HEK293 (cell line): ENCODE measurements around the gene COA6.

Source experiments
- CTCF ChIA-PET: fragments of 350-600 bp; formaldehyde crosslinking; extraction: SDS; loops from one replicate; lab custom pipeline; 2021; ENCODE audit warnings: antibody characterized with exemption; lab: Yijun Ruan, JAX
- POLR2A ChIA-PET: fragments of 300-600 bp; formaldehyde crosslinking; extraction: SDS; loops from one replicate; lab custom pipeline; 2020; ENCODE audit warnings: antibody characterized with exemption, inconsistent platforms; lab: Yijun Ruan, JAX
- H3K27ac ChIP-seq: fragments of 200-500 bp; sonication (Bioruptor generic); 2 replicates; pipeline ENCODE4 v1.5.1; 2014; ENCODE audit warnings: low read depth, low read length, control low read depth, inconsistent platforms; ENCODE audit errors: extremely low read depth
- H3K36me3 ChIP-seq, 2 experiments: fragments of 200-500 bp in 1 of 2; sonication (Bioruptor generic) in 1 of 2; 1 replicate in 1 of 2; 2 replicates in 1 of 2; pipeline ENCODE4 v1.5.1; 2014 to 2017; ENCODE audit warnings: inconsistent platforms in 2 of 2, low read length in 2 of 2; ENCODE audit not compliant: control insufficient read depth in 2 of 2, insufficient read depth in 1 of 2
- H3K4me1 ChIP-seq: fragments of 200-500 bp; sonication (Bioruptor generic); 2 replicates; pipeline ENCODE4 v1.5.1; 2014; ENCODE audit warnings: mild to moderate bottlenecking, low read length, inconsistent platforms; ENCODE audit not compliant: control insufficient read depth, insufficient read depth
- H3K4me3 ChIP-seq: 2 replicates; pipeline ENCODE4 v1.5.1; 2011; ENCODE audit warnings: low read depth, mild to moderate bottlenecking, control low read depth, low read length, moderate library complexity
- H3K9me3 ChIP-seq: fragments of 200-500 bp; sonication (Bioruptor generic); 2 replicates; pipeline ENCODE4 v1.5.1; 2014; ENCODE audit warnings: low read depth, low read length, inconsistent platforms; ENCODE audit not compliant: control insufficient read depth, insufficient read depth
- FEZF1 ChIP-seq: fragments of 450-650 bp; formaldehyde crosslinking; IDR thresholded peaks from 2 replicates; pipeline ENCODE4 v1.5.1; 2016; ENCODE audit warnings: missing biosample characterization, missing genetic modification characterization
- GLI4 ChIP-seq: fragments of 450-650 bp; formaldehyde crosslinking; IDR thresholded peaks from 2 replicates; pipeline ENCODE4 v1.5.1; 2016; ENCODE audit warnings: missing biosample characterization, missing genetic modification characterization
- HIC1 ChIP-seq: fragments of 450-650 bp; formaldehyde crosslinking; IDR thresholded peaks from 2 replicates; pipeline ENCODE4 v1.5.1; 2016; ENCODE audit warnings: missing biosample characterization, missing genetic modification characterization
- OSR2 ChIP-seq: fragments of 450-650 bp; formaldehyde crosslinking; IDR thresholded peaks from 2 replicates; pipeline ENCODE4 v1.5.1; 2016; ENCODE audit warnings: missing biosample characterization, missing genetic modification characterization
- TRIM28 ChIP-seq: IDR thresholded peaks from 2 replicates; pipeline ENCODE4 v1.6.1; 2011; ENCODE audit warnings: low read length, control low read depth, borderline replicate concordance
- YY1 ChIP-seq: fragments of 450-650 bp; formaldehyde crosslinking; IDR thresholded peaks from 2 replicates; pipeline ENCODE4 v1.5.1; 2018; ENCODE audit warnings: missing biosample characterization, missing genetic modification characterization
- YY2 ChIP-seq: fragments of 450-650 bp; formaldehyde crosslinking; IDR thresholded peaks from 2 replicates; pipeline ENCODE4 v1.5.1; 2016; ENCODE audit warnings: missing biosample characterization, missing genetic modification characterization
- ZBTB17 ChIP-seq: fragments of 450-650 bp; formaldehyde crosslinking; IDR thresholded peaks from 2 replicates; pipeline ENCODE4 v1.5.1; 2016; ENCODE audit warnings: missing biosample characterization, missing genetic modification characterization
- ZBTB20 ChIP-seq: fragments of 450-650 bp; formaldehyde crosslinking; IDR thresholded peaks from 2 replicates; pipeline ENCODE4 v1.5.1; 2016; ENCODE audit warnings: missing biosample characterization, missing genetic modification characterization
- ZBTB48 ChIP-seq: fragments of 450-650 bp; formaldehyde crosslinking; IDR thresholded peaks from 2 replicates; pipeline ENCODE4 v1.5.1; 2016; ENCODE audit warnings: missing biosample characterization, missing genetic modification characterization
- ZBTB6 ChIP-seq: fragments of 450-650 bp; formaldehyde crosslinking; IDR thresholded peaks from 2 replicates; pipeline ENCODE4 v1.5.1; 2017; ENCODE audit warnings: missing biosample characterization, missing genetic modification characterization
- ZIC2 ChIP-seq: fragments of 450-650 bp; formaldehyde crosslinking; IDR thresholded peaks from 2 replicates; pipeline ENCODE4 v1.5.1; 2016; ENCODE audit warnings: missing biosample characterization, missing genetic modification characterization
- ZNF10 ChIP-seq: fragments of 450-650 bp; formaldehyde crosslinking; IDR thresholded peaks from 2 replicates; pipeline ENCODE4 v1.5.1; 2017; ENCODE audit warnings: missing biosample characterization, missing genetic modification characterization
- ZNF138 ChIP-seq: fragments of 450-650 bp; formaldehyde crosslinking; IDR thresholded peaks from 2 replicates; pipeline ENCODE4 v1.5.1; 2016; ENCODE audit warnings: missing biosample characterization, missing genetic modification characterization, borderline replicate concordance
- ZNF157 ChIP-seq: fragments of 450-650 bp; formaldehyde crosslinking; IDR thresholded peaks from 2 replicates; pipeline ENCODE4 v1.5.1; 2016; ENCODE audit warnings: missing biosample characterization, missing genetic modification characterization
- ZNF211 ChIP-seq: fragments of 450-650 bp; formaldehyde crosslinking; IDR thresholded peaks from 2 replicates; pipeline ENCODE4 v1.5.1; 2016; ENCODE audit warnings: low read depth, missing biosample characterization, missing genetic modification characterization
- ZNF214 ChIP-seq: fragments of 450-650 bp; formaldehyde crosslinking; IDR thresholded peaks from 2 replicates; pipeline ENCODE4 v1.5.1; 2017; ENCODE audit warnings: missing biosample characterization, mild to moderate bottlenecking, missing genetic modification characterization, borderline replicate concordance
- ZNF266 ChIP-seq: fragments of 450-650 bp; formaldehyde crosslinking; IDR thresholded peaks from 2 replicates; pipeline ENCODE4 v1.5.1; 2016; ENCODE audit warnings: missing biosample characterization, missing genetic modification characterization, low read depth
- ZNF473 ChIP-seq: fragments of 450-650 bp; formaldehyde crosslinking; IDR thresholded peaks from 2 replicates; pipeline ENCODE4 v1.5.1; 2017; ENCODE audit warnings: missing biosample characterization, missing genetic modification characterization
- ZNF544 ChIP-seq: fragments of 450-650 bp; formaldehyde crosslinking; IDR thresholded peaks from 2 replicates; pipeline ENCODE4 v1.5.0; 2017; ENCODE audit warnings: missing biosample characterization, missing genetic modification characterization
- ZNF558 ChIP-seq: fragments of 450-650 bp; formaldehyde crosslinking; IDR thresholded peaks from 2 replicates; pipeline ENCODE4 v1.5.1; 2016; ENCODE audit warnings: missing biosample characterization, missing genetic modification characterization
- ZNF560 ChIP-seq: fragments of 450-650 bp; formaldehyde crosslinking; IDR thresholded peaks from 2 replicates; pipeline ENCODE4 v1.5.1; 2017; ENCODE audit warnings: missing biosample characterization, missing genetic modification characterization, borderline replicate concordance
- ZNF585B ChIP-seq: fragments of 450-650 bp; formaldehyde crosslinking; IDR thresholded peaks from 2 replicates; pipeline ENCODE4 v1.5.1; 2016; ENCODE audit warnings: missing biosample characterization, missing genetic modification characterization
- ZNF623 ChIP-seq: fragments of 450-650 bp; formaldehyde crosslinking; IDR thresholded peaks from 2 replicates; pipeline ENCODE4 v1.5.1; 2016; ENCODE audit warnings: missing biosample characterization, missing genetic modification characterization
- ZNF626 ChIP-seq: fragments of 450-650 bp; sonication (Bioruptor Pico); formaldehyde crosslinking; IDR thresholded peaks from 2 replicates; pipeline ENCODE4 v1.5.1; 2018; ENCODE audit warnings: missing biosample characterization, missing genetic modification characterization, inconsistent platforms
- ZNF645 ChIP-seq: fragments of 450-650 bp; formaldehyde crosslinking; IDR thresholded peaks from 2 replicates; pipeline ENCODE4; 2016; ENCODE audit warnings: missing biosample characterization, missing genetic modification characterization
- ZNF843 ChIP-seq: fragments of 450-650 bp; formaldehyde crosslinking; IDR thresholded peaks from 2 replicates; pipeline ENCODE4 v1.5.1; 2016; ENCODE audit warnings: missing biosample characterization, missing genetic modification characterization
- ZSCAN16 ChIP-seq: fragments of 450-650 bp; formaldehyde crosslinking; IDR thresholded peaks from 2 replicates; pipeline ENCODE4 v1.5.1; 2016; ENCODE audit warnings: missing biosample characterization, missing genetic modification characterization
- ZSCAN18 ChIP-seq: fragments of 450-650 bp; formaldehyde crosslinking; IDR thresholded peaks from 2 replicates; pipeline ENCODE4 v1.5.1; 2016; ENCODE audit warnings: missing biosample characterization, missing genetic modification characterization
- ZXDB ChIP-seq: fragments of 450-650 bp; formaldehyde crosslinking; IDR thresholded peaks from 2 replicates; pipeline ENCODE4 v1.5.1; 2016; ENCODE audit warnings: missing biosample characterization, missing genetic modification characterization
- TF ChIP-seq, protein P1 (sequence below): fragments of 450-650 bp; IDR thresholded peaks from 2 replicates; pipeline ENCODE4 v1.5.1; 2018; ENCODE audit warnings: missing biosample characterization, mild to moderate bottlenecking, missing genetic modification characterization
- TF ChIP-seq, protein P2 (sequence below): fragments of 450-650 bp; formaldehyde crosslinking; IDR thresholded peaks from 2 replicates; pipeline ENCODE4 v1.5.1; 2016; ENCODE audit warnings: missing biosample characterization, missing genetic modification characterization, low read depth

Gene COA6

GRCh38 chr1:234402939-234403338 lies 29.7 kb downstream of the COA6 start (continued):
- TF ChIP-seq ZNF645 (tag by site-specific recombination) (no peak), ZIC2 (tag by site-specific recombination) (no peak), ZNF157 (no peak), ZNF626 (tag by site-specific recombination) (no peak), ZNF544 (tag by site-specific recombination) (no peak), ZNF843 (no peak), GLI4 (tag by site-specific recombination) (0 out of 2 replicates have a peak, but pooled peaks have one; percentile 12), OSR2 (tag by site-specific recombination) (no peak), ZBTB48 (tag by site-specific recombination) (no peak), TRIM28 (no peak), ZBTB17 (tag by site-specific recombination) (peak; percentile 26; the same call in 1 of the 2 replicates), ZNF560 (tag by site-specific recombination) (no peak), YY2 (peak; percentile 43; the same call in 1 of the 2 replicates), ZNF211 (tag by site-specific recombination) (no peak), ZNF585B (tag by site-specific recombination) (no peak), ZSCAN16 (no peak)
- TF ChIP-seq, protein P1, sequence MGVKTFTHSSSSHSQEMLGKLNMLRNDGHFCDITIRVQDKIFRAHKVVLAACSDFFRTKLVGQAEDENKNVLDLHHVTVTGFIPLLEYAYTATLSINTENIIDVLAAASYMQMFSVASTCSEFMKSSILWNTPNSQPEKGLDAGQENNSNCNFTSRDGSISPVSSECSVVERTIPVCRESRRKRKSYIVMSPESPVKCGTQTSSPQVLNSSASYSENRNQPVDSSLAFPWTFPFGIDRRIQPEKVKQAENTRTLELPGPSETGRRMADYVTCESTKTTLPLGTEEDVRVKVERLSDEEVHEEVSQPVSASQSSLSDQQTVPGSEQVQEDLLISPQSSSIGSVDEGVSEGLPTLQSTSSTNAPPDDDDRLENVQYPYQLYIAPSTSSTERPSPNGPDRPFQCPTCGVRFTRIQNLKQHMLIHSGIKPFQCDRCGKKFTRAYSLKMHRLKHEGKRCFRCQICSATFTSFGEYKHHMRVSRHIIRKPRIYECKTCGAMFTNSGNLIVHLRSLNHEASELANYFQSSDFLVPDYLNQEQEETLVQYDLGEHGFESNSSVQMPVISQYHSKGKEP (tag by site-specific recombination), result no peak
- TF ChIP-seq, protein P2, sequence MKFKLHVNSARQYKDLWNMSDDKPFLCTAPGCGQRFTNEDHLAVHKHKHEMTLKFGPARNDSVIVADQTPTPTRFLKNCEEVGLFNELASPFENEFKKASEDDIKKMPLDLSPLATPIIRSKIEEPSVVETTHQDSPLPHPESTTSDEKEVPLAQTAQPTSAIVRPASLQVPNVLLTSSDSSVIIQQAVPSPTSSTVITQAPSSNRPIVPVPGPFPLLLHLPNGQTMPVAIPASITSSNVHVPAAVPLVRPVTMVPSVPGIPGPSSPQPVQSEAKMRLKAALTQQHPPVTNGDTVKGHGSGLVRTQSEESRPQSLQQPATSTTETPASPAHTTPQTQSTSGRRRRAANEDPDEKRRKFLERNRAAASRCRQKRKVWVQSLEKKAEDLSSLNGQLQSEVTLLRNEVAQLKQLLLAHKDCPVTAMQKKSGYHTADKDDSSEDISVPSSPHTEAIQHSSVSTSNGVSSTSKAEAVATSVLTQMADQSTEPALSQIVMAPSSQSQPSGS (tag by site-specific recombination), result peak; percentile 89
- TF ChIP-seq, all 188 proteins: peak for 5

- CTCF ChIA-PET, result interaction anchor here (0.6 kb wide), 1 partner anchor 35 kb away, joined by 3 read pairs; no protein-coding TSS in a partner anchor
- no peak for TF ChIP-seq ZXDB (tag by site-specific recombination)
- TF ChIP-seq YY1 (tag by site-specific recombination), result no peak
- TF ChIP-seq ZNF10 (tag by site-specific recombination), result no peak
- TF ChIP-seq ZSCAN18, result no peak
- TF ChIP-seq ZBTB6 (tag by site-specific recombination), result no peak
- TF ChIP-seq ZNF214 (tag by site-specific recombination), result no peak
- TF ChIP-seq ZNF138, result no peak
- TF ChIP-seq ZNF473, result no peak
- no peak for TF ChIP-seq ZNF558 (tag by site-specific recombination)
- no peak for TF ChIP-seq FEZF1 (tag by site-specific recombination)
- TF ChIP-seq ZBTB20 (tag by site-specific recombination), result no peak
- TF ChIP-seq ZNF623 (tag by site-specific recombination), result no peak
- TF ChIP-seq ZNF266 (tag by site-specific recombination), result no peak
- TF ChIP-seq HIC1 (tag by site-specific recombination), result no peak
- POLR2A ChIA-PET, result interaction anchor here (0.7 kb wide), 1 partner anchor 130 kb away, joined by 3 read pairs; no protein-coding TSS in a partner anchor
- Histone ChIP-seq H3K27ac (no peak overlapping the region), H3K4me3 (no peak overlapping the region), H3K36me3 (peaks cover 6 to 22% of the 10 kb centered on the region in 2 experiments; a peak in 2 of 3 replicates), H3K4me1 (no peaks in the 10 kb centered on the region), H3K9me3 (no peaks in the 10 kb centered on the region)
Measured at GRCh38 chr1:234405676-234406075, 32.4 kb downstream of the COA6 start.
